ENCODE measurements around the gene RSPO4. TPM values are rescaled to one million over a fixed set of nuclear protein-coding genes. Genes with fewer than 3 reads are reported as not detected.

RSPO4 gene
- total RNA-seq, 2 experiments from 2014 or later, result not detected

GRCh38 chr20:1020614-1021013, 18.5 kb upstream of the RSPO4 start:
- no peak overlapping the region for H3K4me3 Mint-ChIP-seq
- H3K27me3 Mint-ChIP-seq (ENCODE audit: low read depth), result peaks cover 5% of the 10 kb centered on the region
- ATAC-seq (no peak), DNase-seq (no peak)
- no peaks in the 10 kb centered on the region for H3K36me3 Mint-ChIP-seq (ENCODE audit: low read depth)
- no peaks in the 10 kb centered on the region for H3K9me3 Mint-ChIP-seq (ENCODE audit: insufficient read depth)
- POLR2A ChIA-PET, result no interaction called here
- H3K27ac Mint-ChIP-seq, result no peak overlapping the region
- H3K4me1 Mint-ChIP-seq (ENCODE audit: low read depth), result no peaks in the 10 kb centered on the region
- CTCF ChIA-PET, result no interaction called here

- Mint-ChIP-seq H3K27me3 (ENCODE audit: low read depth) (peaks cover 6% of the 10 kb centered on the region), H3K27ac (no peak overlapping the region), H3K4me3 (no peak overlapping the region), H3K9me3 (ENCODE audit: insufficient read depth) (no peaks in the 10 kb centered on the region), H3K4me1 (ENCODE audit: low read depth) (no peaks in the 10 kb centered on the region), H3K36me3 (ENCODE audit: low read depth) (no peaks in the 10 kb centered on the region)
- ChIA-PET CTCF (no interaction called here), POLR2A (no interaction called here)
- ATAC-seq, result no peak
- DNase-seq, result no peak
Measured at GRCh38 chr20:1019344-1019743, 17.2 kb upstream of the RSPO4 start.

DNA sequence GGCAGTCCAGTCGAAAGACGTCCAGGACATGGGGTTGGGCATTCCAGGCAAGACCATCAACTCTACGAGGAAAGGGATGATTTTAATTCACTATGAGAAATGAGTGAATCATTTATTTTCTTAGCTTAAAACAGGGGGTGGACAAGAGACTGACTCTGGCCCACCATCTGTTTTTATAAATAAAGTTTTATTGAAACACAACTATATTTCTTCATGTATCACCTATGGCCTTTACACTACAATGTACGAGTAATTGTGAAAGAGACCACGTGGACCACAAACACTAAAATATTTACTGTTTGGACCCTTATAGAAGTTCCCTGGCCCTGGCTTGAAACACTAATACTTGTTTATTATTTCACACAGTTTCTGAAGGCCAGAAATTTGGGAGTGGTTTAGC, 15.6 kb upstream of the RSPO4 start:
- ChIA-PET CTCF (no interaction called here), POLR2A (no interaction called here)
- H3K27ac Mint-ChIP-seq, result no peak overlapping the region
- H3K36me3 Mint-ChIP-seq (ENCODE audit: low read depth), result no peaks in the 10 kb centered on the region
- DNase-seq, result no peak
- no peak overlapping the region for H3K4me3 Mint-ChIP-seq
- H3K27me3 Mint-ChIP-seq (ENCODE audit: low read depth), result peaks cover 6% of the 10 kb centered on the region
- H3K4me1 Mint-ChIP-seq (ENCODE audit: low read depth), result no peaks in the 10 kb centered on the region
- no peak for ATAC-seq
- no peaks in the 10 kb centered on the region for H3K9me3 Mint-ChIP-seq (ENCODE audit: insufficient read depth)

DNA sequence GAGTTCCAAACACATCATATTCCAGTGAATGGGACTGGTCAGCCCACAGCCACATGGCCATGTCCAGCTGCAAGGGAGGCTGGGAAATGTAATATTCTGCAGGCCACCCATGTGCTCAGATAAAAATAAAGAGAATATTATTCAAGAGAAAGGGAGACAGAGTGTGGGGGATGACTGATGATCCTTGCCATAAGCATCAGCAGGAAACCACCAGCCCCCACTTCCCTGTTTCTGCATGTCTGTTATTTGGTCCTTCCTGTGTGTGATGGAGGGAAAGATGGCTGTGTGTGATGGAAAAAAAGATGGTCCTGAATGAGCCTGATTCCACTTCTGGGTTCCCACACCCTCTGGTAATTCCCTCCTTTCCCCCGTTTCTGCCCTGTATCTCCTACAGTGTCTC, 13.1 kb upstream of the RSPO4 start:
- Mint-ChIP-seq H3K4me1 (ENCODE audit: low read depth) (peaks cover 9% of the 10 kb centered on the region), H3K36me3 (ENCODE audit: low read depth) (no peaks in the 10 kb centered on the region), H3K27me3 (ENCODE audit: low read depth) (peaks cover 6% of the 10 kb centered on the region), H3K27ac (no peak overlapping the region), H3K9me3 (ENCODE audit: insufficient read depth) (no peaks in the 10 kb centered on the region), H3K4me3 (no peak overlapping the region)
- ChIA-PET POLR2A (no interaction called here), CTCF (no interaction called here)
- DNase-seq (no peak), ATAC-seq (no peak)

DNA sequence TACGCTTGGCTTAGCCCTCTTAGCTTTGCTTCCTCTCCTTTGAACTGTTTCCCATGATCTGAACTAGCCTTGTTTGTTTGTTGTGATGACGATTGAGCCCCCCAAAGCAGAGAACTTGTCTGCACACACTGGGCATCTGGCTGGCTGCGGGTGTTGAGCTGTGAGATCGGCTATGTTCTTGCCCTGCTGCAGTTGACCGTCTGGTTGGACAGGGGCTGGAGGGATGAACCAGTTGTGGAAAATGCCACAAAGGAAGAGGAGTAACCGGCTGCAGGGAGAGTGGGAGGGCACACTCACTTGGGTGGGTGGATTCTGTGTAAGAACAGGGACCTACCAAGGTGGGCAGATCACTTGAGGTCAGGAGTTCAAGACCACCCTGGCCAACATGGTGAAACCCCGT, 12.4 kb upstream of the RSPO4 start:
- no peak for ATAC-seq
- no peak overlapping the region for H3K27ac Mint-ChIP-seq

DNA sequence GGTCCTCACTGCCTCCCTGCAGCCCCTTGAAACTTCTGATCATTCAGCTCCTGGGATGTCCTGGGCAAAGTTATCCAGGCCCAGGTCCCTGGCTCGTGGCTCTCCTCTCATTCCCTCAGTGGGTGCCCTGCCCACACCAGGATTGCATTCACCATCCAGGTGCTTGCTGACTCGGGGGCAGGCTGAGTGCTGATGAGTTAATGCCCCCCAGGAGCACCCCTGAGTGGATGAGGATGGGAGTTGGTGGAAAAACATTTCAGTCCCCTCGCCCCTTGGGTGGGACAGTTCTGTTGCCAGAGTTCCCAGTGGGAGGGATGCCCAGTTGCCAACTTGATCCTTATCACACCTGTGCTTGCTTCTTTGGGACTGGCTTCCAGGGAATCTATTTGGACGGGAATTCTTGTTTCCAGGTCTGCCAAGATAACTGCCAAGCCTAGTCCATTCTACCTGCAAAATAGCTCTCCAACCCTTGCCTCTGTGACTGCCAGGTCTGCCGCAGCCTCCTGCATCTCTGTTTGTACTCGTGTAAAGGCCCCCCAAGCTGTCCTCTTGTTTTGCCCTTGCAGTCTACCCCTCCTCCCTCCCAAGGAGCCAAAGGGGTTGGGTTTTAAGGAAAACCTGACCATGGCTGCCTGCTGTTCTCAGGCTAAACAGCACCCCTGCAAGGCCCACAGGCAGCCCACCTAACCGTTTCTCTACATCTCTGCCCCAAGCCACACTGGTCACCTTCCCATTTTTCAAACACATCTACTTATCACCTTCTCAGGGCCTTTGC, 11.6 kb upstream of the RSPO4 start:
- H3K9me3 Mint-ChIP-seq (ENCODE audit: insufficient read depth), result no peaks in the 10 kb centered on the region
- no peak overlapping the region for H3K4me3 Mint-ChIP-seq
- ChIA-PET POLR2A (no interaction called here), CTCF (no interaction called here)
- H3K27ac Mint-ChIP-seq, result no peak overlapping the region
- no peak for ATAC-seq
- H3K27me3 Mint-ChIP-seq (ENCODE audit: low read depth), result peaks cover 7% of the 10 kb centered on the region
- peaks cover 9% of the 10 kb centered on the region for H3K4me1 Mint-ChIP-seq (ENCODE audit: low read depth)
- no peak for DNase-seq
- no peaks in the 10 kb centered on the region for H3K36me3 Mint-ChIP-seq (ENCODE audit: low read depth)

More for the DNA sequence above, 12.4 kb upstream of the RSPO4 start:
- ChIA-PET CTCF (no interaction called here), POLR2A (no interaction called here)
- no peak overlapping the region for H3K4me3 Mint-ChIP-seq
- peaks cover 4% of the 10 kb centered on the region for H3K27me3 Mint-ChIP-seq (ENCODE audit: low read depth)
- peaks cover 9% of the 10 kb centered on the region for H3K4me1 Mint-ChIP-seq (ENCODE audit: low read depth)
- H3K36me3 Mint-ChIP-seq (ENCODE audit: low read depth), result no peaks in the 10 kb centered on the region
- H3K9me3 Mint-ChIP-seq (ENCODE audit: insufficient read depth), result no peaks in the 10 kb centered on the region
- no peak for DNase-seq

GRCh38 chr20:1012359-1013168, 10.5 kb upstream of the RSPO4 start:
- Mint-ChIP-seq H3K27me3 (ENCODE audit: low read depth) (peaks cover 10% of the 10 kb centered on the region), H3K27ac (no peak overlapping the region), H3K9me3 (ENCODE audit: insufficient read depth) (no peaks in the 10 kb centered on the region), H3K4me1 (ENCODE audit: low read depth) (peaks cover 9% of the 10 kb centered on the region), H3K4me3 (no peak overlapping the region), H3K36me3 (ENCODE audit: low read depth) (no peaks in the 10 kb centered on the region)
- no peak for DNase-seq
- ChIA-PET POLR2A (no interaction called here), CTCF (no interaction called here)
- no peak for ATAC-seq

- H3K27ac Mint-ChIP-seq, result no peak overlapping the region
- ATAC-seq (no peak), DNase-seq (no peak)
- no peaks in the 10 kb centered on the region for H3K9me3 Mint-ChIP-seq (ENCODE audit: insufficient read depth)
- H3K4me1 Mint-ChIP-seq (ENCODE audit: low read depth), result peaks cover 9% of the 10 kb centered on the region
- H3K27me3 Mint-ChIP-seq (ENCODE audit: low read depth), result peaks cover 9% of the 10 kb centered on the region
- POLR2A ChIA-PET, result no interaction called here
- H3K36me3 Mint-ChIP-seq (ENCODE audit: low read depth), result no peaks in the 10 kb centered on the region
- CTCF ChIA-PET, result no interaction called here
- H3K4me3 Mint-ChIP-seq, result no peak overlapping the region
Measured at GRCh38 chr20:1010659-1011058, 8.5 kb upstream of the RSPO4 start.

DNA sequence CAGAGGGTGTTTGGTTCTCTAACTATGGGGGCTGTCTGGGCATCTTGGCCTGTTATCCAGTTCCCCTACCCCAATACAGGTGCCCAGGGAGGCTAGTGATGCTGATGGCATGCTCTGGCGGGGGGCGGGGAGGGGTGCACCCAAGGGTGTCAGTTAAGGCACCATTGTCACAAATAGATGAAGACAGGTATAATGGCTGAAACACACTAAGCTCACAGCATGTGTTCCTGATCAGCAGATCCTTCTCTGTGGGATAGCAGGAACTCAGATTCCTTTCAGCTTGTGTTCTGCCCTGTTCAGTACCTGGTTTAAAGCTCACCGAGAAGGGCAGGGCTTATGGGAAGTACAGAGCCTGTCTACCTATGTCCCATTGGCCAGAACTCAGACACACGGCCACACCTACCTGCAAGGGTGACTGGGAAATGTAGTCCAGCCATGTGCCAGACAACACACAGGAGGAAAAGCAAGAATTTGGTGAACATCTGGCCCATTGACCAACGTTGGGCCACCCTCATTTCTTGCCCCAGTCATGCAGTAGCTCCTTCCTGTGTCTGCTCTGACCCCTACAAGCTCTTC, 3.4 kb upstream of the RSPO4 start:
- Mint-ChIP-seq H3K9me3 (ENCODE audit: insufficient read depth) (no peaks in the 10 kb centered on the region), H3K27ac (no peak overlapping the region), H3K27me3 (ENCODE audit: low read depth) (peaks cover 35% of the 10 kb centered on the region), H3K4me1 (ENCODE audit: low read depth) (peaks cover 6% of the 10 kb centered on the region), H3K36me3 (ENCODE audit: low read depth) (peaks cover 6% of the 10 kb centered on the region), H3K4me3 (no peak overlapping the region)
- DNase-seq (peak; percentile 28), ATAC-seq (peak; percentile 84)
- POLR2A ChIA-PET, result no interaction called here
- CTCF ChIA-PET, result no interaction called here

- CTCF ChIA-PET, result interaction anchor here (1.0 kb wide), 1 partner anchor 48 kb away, joined by 3 read pairs; no protein-coding TSS in a partner anchor
- POLR2A ChIA-PET, result no interaction called here
- H3K27ac Mint-ChIP-seq, result no peak overlapping the region
Measured at GRCh38 chr20:1003920-1004697, 2.0 kb upstream of the RSPO4 start.

DNA sequence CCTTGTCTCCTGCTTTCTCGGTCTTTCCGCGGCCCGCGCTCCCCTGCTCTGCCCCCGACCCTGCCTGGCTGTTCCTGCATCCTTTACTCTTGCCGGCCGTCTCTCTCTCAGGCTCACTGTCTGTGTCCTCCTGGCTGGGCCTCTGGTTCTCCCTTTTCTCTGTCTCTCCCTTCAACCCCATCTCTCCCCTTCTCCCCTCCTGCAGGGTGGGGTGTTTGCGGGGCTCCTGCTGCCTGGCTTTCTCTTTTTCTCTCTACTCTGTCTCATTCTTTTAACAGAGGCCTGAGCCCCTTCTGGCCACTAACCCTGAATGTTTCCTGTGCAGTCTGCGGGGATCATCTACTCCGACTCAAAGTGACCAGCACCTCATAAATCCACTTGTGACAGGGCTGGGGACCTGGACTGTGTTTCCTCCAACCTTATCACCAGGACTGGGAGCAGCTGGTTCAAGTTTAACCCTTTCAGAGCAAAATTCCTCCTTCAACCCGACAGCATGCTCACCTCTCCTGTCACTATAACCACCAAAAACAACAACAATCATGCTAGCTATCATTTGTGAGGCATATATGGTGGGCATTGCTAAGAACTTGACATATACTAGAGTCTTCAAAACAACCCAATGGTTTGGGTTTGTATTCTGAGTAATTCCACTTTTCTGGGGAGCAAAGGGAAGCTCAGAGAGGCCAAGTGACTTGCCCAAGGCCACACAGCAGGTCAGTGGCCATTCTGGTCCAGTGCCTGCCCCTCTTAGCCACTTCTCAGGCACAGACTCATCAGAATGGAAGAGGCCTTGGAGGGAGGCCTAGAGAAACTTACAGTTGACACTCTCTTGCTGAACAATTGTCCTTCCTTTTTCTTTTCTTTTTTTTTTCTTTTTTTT, 811 bp upstream of the RSPO4 start:
- Mint-ChIP-seq H3K4me1 (ENCODE audit: low read depth) (peaks cover 6% of the 10 kb centered on the region), H3K9me3 (ENCODE audit: insufficient read depth) (no peaks in the 10 kb centered on the region), H3K36me3 (ENCODE audit: low read depth) (peaks cover 6% of the 10 kb centered on the region), H3K27me3 (ENCODE audit: low read depth) (peaks cover 38% of the 10 kb centered on the region), H3K4me3 (peak overlapping the region; percentile 16), H3K27ac (no peak overlapping the region)
- ATAC-seq (peak; percentile 6), DNase-seq (no peak)
- CTCF ChIA-PET, result no interaction called here
- POLR2A ChIA-PET, result no interaction called here

More at GRCh38 chr20:1003920-1004697, 2.0 kb upstream of the RSPO4 start:
- DNase-seq (no peak), ATAC-seq (no peak)
- Mint-ChIP-seq H3K4me1 (ENCODE audit: low read depth) (peaks cover 6% of the 10 kb centered on the region), H3K9me3 (ENCODE audit: insufficient read depth) (no peaks in the 10 kb centered on the region), H3K4me3 (no peak overlapping the region), H3K36me3 (ENCODE audit: low read depth) (peaks cover 6% of the 10 kb centered on the region), H3K27me3 (ENCODE audit: low read depth) (peaks cover 38% of the 10 kb centered on the region)
